Glutamatergic neuron (in vitro differentiated cells): Measurements from ENCODE around the gene TMEM240. TPM values are rescaled to one million over a fixed set of nuclear protein-coding genes. Genes with fewer than 3 reads are reported as not detected.

Experiments used
- DNase-seq: peaks from one replicate; pipeline ENCODE4 v3.0.0; 2022
- H3K27ac Mint-ChIP-seq: one replicate; pipeline ENCODE4 v1.8.0; 2020; ENCODE audit warnings: mild to moderate bottlenecking, mixed read lengths, inconsistent platforms; ENCODE audit not compliant: unreplicated experiment
- H3K27me3 Mint-ChIP-seq: one replicate; pipeline ENCODE4 v1.8.0; 2020; ENCODE audit warnings: mild to moderate bottlenecking, moderate library complexity, mixed read lengths, inconsistent platforms; ENCODE audit not compliant: unreplicated experiment
- H3K36me3 Mint-ChIP-seq: one replicate; pipeline ENCODE4 v1.8.0; 2020; ENCODE audit warnings: mild to moderate bottlenecking, mixed read lengths, inconsistent platforms; ENCODE audit not compliant: unreplicated experiment
- H3K4me1 Mint-ChIP-seq: one replicate; pipeline ENCODE4 v1.8.0; 2020; ENCODE audit warnings: mild to moderate bottlenecking, low read depth, mixed read lengths, inconsistent platforms; ENCODE audit not compliant: unreplicated experiment
- H3K4me3 Mint-ChIP-seq: one replicate; pipeline ENCODE4 v1.8.0; 2020; ENCODE audit warnings: mild to moderate bottlenecking, mixed read lengths, inconsistent platforms; ENCODE audit not compliant: unreplicated experiment
- H3K9me3 Mint-ChIP-seq: one replicate; pipeline ENCODE4 v1.8.0; 2020; ENCODE audit warnings: mild to moderate bottlenecking, moderate library complexity, mixed read lengths, inconsistent platforms; ENCODE audit not compliant: unreplicated experiment
- total RNA-seq: library from RNA; stranded (reverse); fragmentation: NEBNext Ultra II Directional; extraction: Animal tissue kit (Norgen Biotek cat#: 25700); gene quantifications from one replicate; pipeline ENCODE4 v1.2.1, GENCODE V29; 2021; ENCODE audit not compliant: unreplicated experiment
- TF ChIP-seq, protein P1 (sequence below): fragments of 200-600 bp; sonication (generic); IDR thresholded peaks from one replicate; pipeline ENCODE4 v1.5.0; 2021; ENCODE audit not compliant: partially characterized antibody, unreplicated experiment

The TMEM240 gene
- total RNA-seq, 1 donor from 2014 or later = 24.4 TPM

DNA sequence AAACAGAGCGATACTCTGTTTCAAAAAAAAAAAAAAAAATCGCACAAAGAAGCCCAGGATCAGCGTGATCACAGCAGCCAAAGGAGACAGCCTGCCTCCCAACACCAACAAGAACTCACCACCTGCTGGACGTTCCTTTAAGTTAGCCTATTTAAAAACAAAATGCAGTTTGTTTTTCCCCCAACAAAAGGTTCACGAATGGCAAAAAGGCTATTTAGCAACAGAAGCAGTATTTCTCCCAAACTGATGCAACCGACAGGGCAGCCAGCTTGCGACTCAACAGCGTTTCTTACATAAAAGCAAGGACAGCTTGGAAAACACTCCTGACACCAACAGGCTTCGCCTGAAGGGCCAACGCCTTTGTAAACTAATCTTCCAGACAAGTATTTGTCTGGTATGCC lies 27.5 kb upstream of the TMEM240 start:
- peaks cover 22% of the 10 kb centered on the region for H3K9me3 Mint-ChIP-seq
- DNase-seq = no peak
- no peak overlapping the region for H3K4me3 Mint-ChIP-seq
- H3K4me1 Mint-ChIP-seq = peaks cover 38% of the 10 kb centered on the region
- H3K27me3 Mint-ChIP-seq = peaks cover 11% of the 10 kb centered on the region
- peaks cover 15% of the 10 kb centered on the region for H3K36me3 Mint-ChIP-seq
- H3K27ac Mint-ChIP-seq = peak overlapping the region; percentile 89
- TF ChIP-seq, protein P1, sequence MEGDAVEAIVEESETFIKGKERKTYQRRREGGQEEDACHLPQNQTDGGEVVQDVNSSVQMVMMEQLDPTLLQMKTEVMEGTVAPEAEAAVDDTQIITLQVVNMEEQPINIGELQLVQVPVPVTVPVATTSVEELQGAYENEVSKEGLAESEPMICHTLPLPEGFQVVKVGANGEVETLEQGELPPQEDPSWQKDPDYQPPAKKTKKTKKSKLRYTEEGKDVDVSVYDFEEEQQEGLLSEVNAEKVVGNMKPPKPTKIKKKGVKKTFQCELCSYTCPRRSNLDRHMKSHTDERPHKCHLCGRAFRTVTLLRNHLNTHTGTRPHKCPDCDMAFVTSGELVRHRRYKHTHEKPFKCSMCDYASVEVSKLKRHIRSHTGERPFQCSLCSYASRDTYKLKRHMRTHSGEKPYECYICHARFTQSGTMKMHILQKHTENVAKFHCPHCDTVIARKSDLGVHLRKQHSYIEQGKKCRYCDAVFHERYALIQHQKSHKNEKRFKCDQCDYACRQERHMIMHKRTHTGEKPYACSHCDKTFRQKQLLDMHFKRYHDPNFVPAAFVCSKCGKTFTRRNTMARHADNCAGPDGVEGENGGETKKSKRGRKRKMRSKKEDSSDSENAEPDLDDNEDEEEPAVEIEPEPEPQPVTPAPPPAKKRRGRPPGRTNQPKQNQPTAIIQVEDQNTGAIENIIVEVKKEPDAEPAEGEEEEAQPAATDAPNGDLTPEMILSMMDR = no peak

DNA sequence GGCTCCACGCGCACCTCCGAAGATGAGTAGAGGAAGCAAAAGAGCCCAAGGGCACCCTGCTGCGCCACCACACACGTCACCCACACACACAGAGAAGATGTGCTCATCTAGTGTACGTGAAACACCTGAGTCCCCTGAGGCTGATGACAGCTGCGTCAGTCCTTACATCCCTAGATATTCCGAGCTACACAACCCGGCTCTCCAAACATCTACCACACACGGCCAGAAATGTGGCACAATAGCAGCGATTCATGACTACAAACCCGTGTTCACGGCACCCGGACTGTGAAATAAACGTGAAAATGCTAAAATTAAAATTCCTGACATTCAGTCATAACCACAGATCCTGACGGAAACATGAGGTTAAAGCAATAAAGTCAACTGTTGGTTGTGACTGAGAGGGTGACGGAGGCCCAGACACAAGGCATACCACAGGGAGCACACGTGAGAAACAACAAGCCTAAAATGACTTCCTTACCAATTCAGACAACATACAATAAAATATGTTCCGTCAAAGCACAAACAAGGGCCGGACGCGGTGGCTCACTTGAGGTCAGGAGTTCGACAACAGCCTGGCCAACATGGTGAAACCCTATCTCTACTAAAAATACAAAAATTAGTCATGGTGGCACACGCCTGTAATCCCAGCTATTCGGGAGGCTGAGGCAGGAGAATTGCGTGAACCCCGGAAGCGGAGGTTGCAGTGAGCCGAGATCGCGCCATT lies 26.9 kb upstream of the TMEM240 start:
- peaks cover 13% of the 10 kb centered on the region for H3K27me3 Mint-ChIP-seq
- no peak for DNase-seq
- H3K4me1 Mint-ChIP-seq = peaks cover 44% of the 10 kb centered on the region
- TF ChIP-seq, protein P1 = no peak
- H3K9me3 Mint-ChIP-seq = peaks cover 22% of the 10 kb centered on the region
- peak overlapping the region; percentile 49 for H3K4me3 Mint-ChIP-seq
- peaks cover 15% of the 10 kb centered on the region for H3K36me3 Mint-ChIP-seq
- H3K27ac Mint-ChIP-seq = peak overlapping the region; percentile 89

DNA sequence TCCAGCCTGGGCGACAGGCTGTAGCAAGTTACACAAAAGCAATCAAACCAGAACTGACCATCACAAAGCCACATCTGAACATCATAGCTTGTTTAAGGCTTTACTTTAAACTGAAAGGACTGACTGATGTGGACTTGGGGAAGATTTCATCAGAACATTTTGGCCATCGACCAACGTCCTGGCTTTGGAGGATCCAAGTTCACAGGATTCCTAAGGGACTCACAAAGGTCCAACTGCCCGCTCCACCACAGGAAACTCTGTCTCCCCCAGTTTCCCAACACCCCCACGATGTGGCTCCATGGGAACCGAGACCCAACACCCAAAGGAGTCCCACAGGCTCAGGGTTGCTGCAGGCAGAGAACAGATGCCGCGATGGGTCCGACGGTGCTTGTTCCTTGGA lies 24.9 kb upstream of the TMEM240 start:
- TF ChIP-seq, protein P1 = no peak
- Mint-ChIP-seq H3K36me3 (peaks cover 12% of the 10 kb centered on the region), H3K27ac (peak overlapping the region; percentile 62), H3K4me1 (peaks cover 54% of the 10 kb centered on the region), H3K27me3 (peaks cover 12% of the 10 kb centered on the region), H3K4me3 (peak overlapping the region; percentile 42), H3K9me3 (peaks cover 20% of the 10 kb centered on the region)
- DNase-seq = no peak

DNA sequence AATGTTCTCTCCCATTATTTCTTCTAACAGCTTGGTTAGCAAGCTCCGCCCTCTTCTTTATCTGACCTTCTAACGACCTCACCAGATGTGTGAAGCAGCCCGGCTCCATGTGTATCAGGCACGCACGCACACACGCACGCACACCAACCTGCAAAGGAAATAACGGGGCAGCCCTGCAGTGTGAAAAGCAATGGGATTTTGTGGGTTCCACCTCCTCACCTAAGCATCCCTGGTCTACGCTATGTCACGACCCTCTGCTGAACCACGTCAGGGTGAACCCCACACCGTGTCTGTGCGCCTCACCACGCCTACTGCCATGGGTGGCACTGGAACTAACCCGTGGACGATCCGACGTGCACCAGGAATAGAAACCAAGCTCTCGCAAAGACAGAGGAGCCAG lies 23.8 kb upstream of the TMEM240 start:
- peaks cover 20% of the 10 kb centered on the region for H3K9me3 Mint-ChIP-seq
- peak overlapping the region; percentile 64 for H3K4me3 Mint-ChIP-seq
- peaks cover 11% of the 10 kb centered on the region for H3K36me3 Mint-ChIP-seq

DNA sequence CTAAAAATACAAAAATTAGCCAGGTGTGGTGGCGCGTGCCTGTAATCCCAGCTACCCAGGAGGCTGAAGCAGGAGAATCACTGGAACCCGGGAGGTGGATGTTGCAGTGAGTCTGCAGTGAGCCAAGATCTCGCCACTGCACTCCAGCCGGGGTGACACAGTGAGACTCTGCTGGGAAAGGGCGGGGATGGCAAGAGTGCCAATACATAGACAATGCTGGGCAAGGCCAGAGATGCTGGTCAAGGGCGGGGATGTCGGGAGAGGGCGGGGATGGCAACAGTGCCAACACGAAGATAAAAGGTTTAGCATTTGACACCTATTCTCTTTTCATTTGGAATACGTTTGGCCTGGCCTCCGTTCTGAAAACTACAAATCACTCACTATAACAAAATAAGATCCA lies 23.3 kb upstream of the TMEM240 start:
- peak overlapping the region; percentile 64 for H3K4me3 Mint-ChIP-seq
- H3K4me1 Mint-ChIP-seq = peaks cover 52% of the 10 kb centered on the region
- peak overlapping the region; percentile 98 for H3K27ac Mint-ChIP-seq
- H3K27me3 Mint-ChIP-seq = peaks cover 11% of the 10 kb centered on the region
- peaks cover 21% of the 10 kb centered on the region for H3K9me3 Mint-ChIP-seq
- DNase-seq = no peak
- TF ChIP-seq, protein P1 = no peak
- H3K36me3 Mint-ChIP-seq = peaks cover 11% of the 10 kb centered on the region

More for the DNA sequence above, 23.8 kb upstream of the TMEM240 start:
- Mint-ChIP-seq H3K27me3 (peaks cover 11% of the 10 kb centered on the region), H3K4me1 (peaks cover 51% of the 10 kb centered on the region), H3K27ac (peak overlapping the region; percentile 98)
- no peak for DNase-seq
- TF ChIP-seq, protein P1 = no peak
